Glutamatergic neuron (in vitro differentiated cells): Measurements from ENCODE around the gene PNPO. TPM values are rescaled to one million over a fixed set of nuclear protein-coding genes. Genes with fewer than 3 reads are reported as not detected.

Experiments
- DNase-seq: peaks from one replicate; pipeline ENCODE4 v3.0.0; 2022
- H3K27ac Mint-ChIP-seq: one replicate; pipeline ENCODE4 v1.8.0; 2020; ENCODE audit warnings: mild to moderate bottlenecking, mixed read lengths, inconsistent platforms; ENCODE audit not compliant: unreplicated experiment
- H3K27me3 Mint-ChIP-seq: one replicate; pipeline ENCODE4 v1.8.0; 2020; ENCODE audit warnings: mild to moderate bottlenecking, moderate library complexity, mixed read lengths, inconsistent platforms; ENCODE audit not compliant: unreplicated experiment
- H3K36me3 Mint-ChIP-seq: one replicate; pipeline ENCODE4 v1.8.0; 2020; ENCODE audit warnings: mild to moderate bottlenecking, mixed read lengths, inconsistent platforms; ENCODE audit not compliant: unreplicated experiment
- H3K4me1 Mint-ChIP-seq: one replicate; pipeline ENCODE4 v1.8.0; 2020; ENCODE audit warnings: mild to moderate bottlenecking, low read depth, mixed read lengths, inconsistent platforms; ENCODE audit not compliant: unreplicated experiment
- H3K4me3 Mint-ChIP-seq: one replicate; pipeline ENCODE4 v1.8.0; 2020; ENCODE audit warnings: mild to moderate bottlenecking, mixed read lengths, inconsistent platforms; ENCODE audit not compliant: unreplicated experiment
- H3K9me3 Mint-ChIP-seq: one replicate; pipeline ENCODE4 v1.8.0; 2020; ENCODE audit warnings: mild to moderate bottlenecking, moderate library complexity, mixed read lengths, inconsistent platforms; ENCODE audit not compliant: unreplicated experiment
- CTCF ChIP-seq: fragments of 200-600 bp; sonication (generic); IDR thresholded peaks from one replicate; pipeline ENCODE4 v1.5.0; 2021; ENCODE audit not compliant: partially characterized antibody, unreplicated experiment
- total RNA-seq: library from RNA; stranded (reverse); fragmentation: NEBNext Ultra II Directional; extraction: Animal tissue kit (Norgen Biotek cat#: 25700); gene quantifications from one replicate; pipeline ENCODE4 v1.2.1, GENCODE V29; 2021; ENCODE audit not compliant: unreplicated experiment

PNPO gene
- total RNA-seq, 1 donor from 2014 or later: 6.0 TPM

GRCh38 chr17:47998044-47998443 lies 56.7 kb downstream of the PNPO start:
- peaks cover 2% of the 10 kb centered on the region for H3K27me3 Mint-ChIP-seq
- no peak overlapping the region for H3K4me3 Mint-ChIP-seq
- no peak for DNase-seq
- no peak for TF ChIP-seq CTCF
- H3K27ac Mint-ChIP-seq: no peak overlapping the region
- H3K36me3 Mint-ChIP-seq: no peaks in the 10 kb centered on the region
- peaks cover 45% of the 10 kb centered on the region for H3K4me1 Mint-ChIP-seq
- peaks cover 10% of the 10 kb centered on the region for H3K9me3 Mint-ChIP-seq

Other genes starting within 250 kb of the PNPO start
- 30.7 TPM for gene TBKBP1, start 247.4 kb upstream of the PNPO start, total RNA-seq
- gene TBX21, start 208.3 kb upstream of the PNPO start, total RNA-seq: not detected
- gene OSBPL7, start 119.8 kb upstream of the PNPO start, total RNA-seq: 30.0 TPM
- gene MRPL10, start 110.0 kb upstream of the PNPO start, total RNA-seq: 38.7 TPM
- 1.3 TPM for gene LRRC46, start 109.9 kb upstream of the PNPO start, total RNA-seq
- 39.1 TPM for gene SCRN2, start 100.3 kb upstream of the PNPO start, total RNA-seq
- 1.7 TPM for gene SP6, start 90.4 kb upstream of the PNPO start, total RNA-seq
- gene SP2, start 45.3 kb upstream of the PNPO start, total RNA-seq: 17.8 TPM
- gene PRR15L, start 16.3 kb downstream of the PNPO start, total RNA-seq: not detected
- 196 TPM for gene CDK5RAP3, start 29.5 kb downstream of the PNPO start, total RNA-seq
- not detected for gene COPZ2, start 96.2 kb downstream of the PNPO start, total RNA-seq
- 190 TPM for gene NFE2L1, start 106.8 kb downstream of the PNPO start, total RNA-seq
- 141 TPM for gene CBX1, start 159.9 kb downstream of the PNPO start, total RNA-seq
- 44.0 TPM for gene SNX11, start 166.2 kb downstream of the PNPO start, total RNA-seq